ENCODE data around the gene CDS2. TPM values are rescaled to one million over a fixed set of nuclear protein-coding genes. Genes with fewer than 3 reads are reported as not detected.

CDS2 gene
- total RNA-seq, 1 experiment from 2014 or later: 67.4 TPM

GRCh38 chr20:5230544-5230943 is 103.7 kb downstream of the CDS2 start:
- intact Hi-C loops (cut with micrococcal nuclease; ENCODE audit: unreplicated experiment): no loop called here
- Histone ChIP-seq H3K27ac (ENCODE audit: low read depth, low read length, poor library complexity, severe bottlenecking) (no peak overlapping the region), H3K4me3 (ENCODE audit: low read depth, low read length, poor library complexity, severe bottlenecking) (no peak overlapping the region), H3K27me3 (replicated peaks; ENCODE audit: insufficient read depth, low read depth, low read length, poor library complexity) (peaks cover 11% of the 10 kb centered on the region), H3K9me3 (ENCODE audit: low read depth, low read length, poor library complexity, severe bottlenecking) (no peaks in the 10 kb centered on the region), H3K36me3 (ENCODE audit: insufficient read depth, low read length, poor library complexity, severe bottlenecking) (no peaks in the 10 kb centered on the region), H3K4me1 (ENCODE audit: insufficient read depth, low read length, poor library complexity, severe bottlenecking) (no peaks in the 10 kb centered on the region)
- POLR2A ChIA-PET (ENCODE audit: low non-redundant PET): no interaction called here
- no TSS peak for BruUV-seq (replicated peaks)
- DNase-seq (ENCODE audit: low spot score): no peak
- CTCF ChIA-PET: no interaction called here
- no peak for TF ChIP-seq EZH2 (IDR thresholded peaks at IDR 0.05; ENCODE audit: borderline replicate concordance, low read depth, low read length, poor library complexity, severe bottlenecking)
- TF ChIP-seq, protein P1, sequence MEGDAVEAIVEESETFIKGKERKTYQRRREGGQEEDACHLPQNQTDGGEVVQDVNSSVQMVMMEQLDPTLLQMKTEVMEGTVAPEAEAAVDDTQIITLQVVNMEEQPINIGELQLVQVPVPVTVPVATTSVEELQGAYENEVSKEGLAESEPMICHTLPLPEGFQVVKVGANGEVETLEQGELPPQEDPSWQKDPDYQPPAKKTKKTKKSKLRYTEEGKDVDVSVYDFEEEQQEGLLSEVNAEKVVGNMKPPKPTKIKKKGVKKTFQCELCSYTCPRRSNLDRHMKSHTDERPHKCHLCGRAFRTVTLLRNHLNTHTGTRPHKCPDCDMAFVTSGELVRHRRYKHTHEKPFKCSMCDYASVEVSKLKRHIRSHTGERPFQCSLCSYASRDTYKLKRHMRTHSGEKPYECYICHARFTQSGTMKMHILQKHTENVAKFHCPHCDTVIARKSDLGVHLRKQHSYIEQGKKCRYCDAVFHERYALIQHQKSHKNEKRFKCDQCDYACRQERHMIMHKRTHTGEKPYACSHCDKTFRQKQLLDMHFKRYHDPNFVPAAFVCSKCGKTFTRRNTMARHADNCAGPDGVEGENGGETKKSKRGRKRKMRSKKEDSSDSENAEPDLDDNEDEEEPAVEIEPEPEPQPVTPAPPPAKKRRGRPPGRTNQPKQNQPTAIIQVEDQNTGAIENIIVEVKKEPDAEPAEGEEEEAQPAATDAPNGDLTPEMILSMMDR (conservative IDR thresholded peaks at IDR 0.05; ENCODE audit: low read depth, low read length): no peak

DNA sequence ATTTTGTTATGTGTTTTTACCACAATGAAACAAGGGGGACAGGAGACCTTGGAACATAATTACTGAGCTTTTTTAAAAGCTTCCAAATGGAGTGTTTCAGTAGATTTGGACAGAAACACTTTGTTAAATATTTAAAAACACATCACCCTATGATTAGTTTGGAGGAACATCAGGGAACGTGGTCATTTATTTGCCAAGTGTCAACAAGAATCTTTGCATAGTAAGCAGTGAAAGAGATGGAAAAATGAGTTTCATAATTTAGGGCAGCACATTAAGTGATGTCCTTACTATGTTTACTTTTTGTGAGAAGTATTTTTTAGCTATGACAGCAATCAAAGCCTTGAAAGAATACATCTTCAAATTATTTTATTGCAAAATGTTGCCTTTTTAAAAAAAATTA is 107.3 kb downstream of the CDS2 start:
- Histone ChIP-seq H3K27me3 (replicated peaks; ENCODE audit: insufficient read depth, low read depth, low read length, poor library complexity) (peaks cover 15% of the 10 kb centered on the region), H3K36me3 (ENCODE audit: insufficient read depth, low read length, poor library complexity, severe bottlenecking) (no peaks in the 10 kb centered on the region), H3K9me3 (ENCODE audit: low read depth, low read length, poor library complexity, severe bottlenecking) (no peaks in the 10 kb centered on the region), H3K4me3 (ENCODE audit: low read depth, low read length, poor library complexity, severe bottlenecking) (no peak overlapping the region), H3K27ac (ENCODE audit: low read depth, low read length, poor library complexity, severe bottlenecking) (no peak overlapping the region), H3K4me1 (ENCODE audit: insufficient read depth, low read length, poor library complexity, severe bottlenecking) (no peaks in the 10 kb centered on the region)
- no peak for TF ChIP-seq EZH2 (IDR thresholded peaks at IDR 0.05; ENCODE audit: borderline replicate concordance, low read depth, low read length, poor library complexity, severe bottlenecking)
- TF ChIP-seq, protein P1 (conservative IDR thresholded peaks at IDR 0.05; ENCODE audit: low read depth, low read length): no peak
- intact Hi-C loops (cut with micrococcal nuclease; ENCODE audit: unreplicated experiment): no loop called here
- DNase-seq (ENCODE audit: low spot score): no peak
- BruUV-seq (replicated peaks): no TSS peak
- CTCF ChIA-PET: no interaction called here
- POLR2A ChIA-PET (ENCODE audit: low non-redundant PET): no interaction called here

- POLR2A ChIA-PET (ENCODE audit: low non-redundant PET): no interaction called here
- Histone ChIP-seq H3K27ac (ENCODE audit: low read depth, low read length, poor library complexity, severe bottlenecking) (no peak overlapping the region), H3K9me3 (ENCODE audit: low read depth, low read length, poor library complexity, severe bottlenecking) (no peaks in the 10 kb centered on the region), H3K27me3 (replicated peaks; ENCODE audit: insufficient read depth, low read depth, low read length, poor library complexity) (peaks cover 15% of the 10 kb centered on the region), H3K4me3 (ENCODE audit: low read depth, low read length, poor library complexity, severe bottlenecking) (no peak overlapping the region), H3K4me1 (ENCODE audit: insufficient read depth, low read length, poor library complexity, severe bottlenecking) (no peaks in the 10 kb centered on the region), H3K36me3 (ENCODE audit: insufficient read depth, low read length, poor library complexity, severe bottlenecking) (no peaks in the 10 kb centered on the region)
- no peak for DNase-seq (ENCODE audit: low spot score)
- intact Hi-C loops (cut with micrococcal nuclease; ENCODE audit: unreplicated experiment): no loop called here
- TF ChIP-seq EZH2 (IDR thresholded peaks at IDR 0.05; ENCODE audit: borderline replicate concordance, low read depth, low read length, poor library complexity, severe bottlenecking): no peak
- TF ChIP-seq, protein P1 (conservative IDR thresholded peaks at IDR 0.05; ENCODE audit: low read depth, low read length): no peak
- CTCF ChIA-PET: no interaction called here
- BruUV-seq (replicated peaks): no TSS peak
Measured at GRCh38 chr20:5234978-5235377, 108.2 kb downstream of the CDS2 start.

Other genes with a start within 250 kb of the CDS2 start
- gene SLC23A2, start 125.5 kb upstream of the CDS2 start, total RNA-seq (2021): 29.4 and 31.5 TPM in 2 replicates
- 94.6 and 105 TPM in 2 replicates for gene TMEM230, start 13.9 kb upstream of the CDS2 start, total RNA-seq (2021)
- gene PCNA, start 7.0 kb upstream of the CDS2 start, total RNA-seq (2021): 397 TPM in 2 replicates
- not detected in 2 replicates for gene PROKR2, start 189.9 kb downstream of the CDS2 start, total RNA-seq (2021)